HG02981 (cell line): ENCODE results near the gene SLC39A3.

Source experiments
- ATAC-seq: cut with Tn5 transposase; IDR thresholded peaks from one replicate; pipeline ENCODE4 v1.9.1; 2021; ENCODE audit warnings: mild to moderate bottlenecking, moderate library complexity; ENCODE audit not compliant: unreplicated experiment

Gene SLC39A3

DNA sequence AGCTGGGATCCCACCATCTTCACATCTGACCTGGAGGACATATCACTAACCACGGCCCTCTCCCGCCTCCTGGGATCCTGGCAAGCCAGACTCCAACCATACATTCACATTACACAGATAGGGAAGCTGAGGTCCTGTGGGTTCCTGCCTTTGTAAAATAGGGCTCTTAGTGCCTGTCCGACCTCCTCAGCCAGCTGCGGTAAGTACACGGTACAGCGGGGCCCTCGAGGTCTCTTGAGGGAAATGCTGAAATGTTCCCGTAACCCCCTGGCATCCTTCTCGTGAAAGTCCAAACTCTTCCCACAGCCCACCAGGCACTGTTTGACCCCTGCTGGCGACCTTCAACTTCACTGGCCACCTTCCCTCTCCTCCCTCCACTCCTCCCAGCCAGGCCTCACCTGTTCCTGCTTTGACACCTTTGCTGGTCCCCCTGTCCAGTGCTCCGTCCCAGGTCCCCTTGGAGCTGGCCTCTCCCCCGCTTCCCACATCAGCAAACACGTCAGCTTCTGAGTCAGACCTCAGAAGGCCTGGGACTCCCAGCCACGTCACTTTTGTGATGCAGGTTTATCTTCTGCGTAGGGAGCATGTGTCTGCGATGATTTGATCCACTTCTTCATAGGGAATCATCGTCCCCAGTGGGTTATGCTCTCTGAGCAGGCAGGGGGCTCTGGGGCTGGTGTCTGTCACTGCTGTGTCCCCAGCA is 28.5 kb downstream of the SLC39A3 start:
- ATAC-seq: no peak

- no peak for ATAC-seq
These were observed 33.6 kb downstream of the SLC39A3 start for GRCh38 chr19:2706251-2706650.

GRCh38 chr19:2703691-2704216 is 36.1 kb downstream of the SLC39A3 start:
- no peak for ATAC-seq

DNA sequence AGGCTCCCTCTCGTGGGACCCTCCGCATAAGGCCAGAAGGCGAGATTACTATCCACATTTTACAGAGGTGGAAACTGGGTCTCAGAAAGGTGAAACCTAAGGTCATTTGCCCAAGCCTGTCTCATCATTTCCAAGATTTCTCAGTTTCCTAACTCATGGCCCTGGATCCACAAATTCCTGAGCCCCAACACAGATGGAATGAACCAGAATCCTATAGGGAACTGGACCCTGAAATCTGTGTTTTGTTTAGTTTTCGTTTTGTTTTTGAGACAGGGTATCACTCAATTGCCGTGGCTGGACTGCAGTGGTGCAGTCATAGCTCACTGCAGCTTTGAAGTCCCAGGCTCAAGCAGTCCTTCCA is 36.8 kb downstream of the SLC39A3 start:
- no peak for ATAC-seq

DNA sequence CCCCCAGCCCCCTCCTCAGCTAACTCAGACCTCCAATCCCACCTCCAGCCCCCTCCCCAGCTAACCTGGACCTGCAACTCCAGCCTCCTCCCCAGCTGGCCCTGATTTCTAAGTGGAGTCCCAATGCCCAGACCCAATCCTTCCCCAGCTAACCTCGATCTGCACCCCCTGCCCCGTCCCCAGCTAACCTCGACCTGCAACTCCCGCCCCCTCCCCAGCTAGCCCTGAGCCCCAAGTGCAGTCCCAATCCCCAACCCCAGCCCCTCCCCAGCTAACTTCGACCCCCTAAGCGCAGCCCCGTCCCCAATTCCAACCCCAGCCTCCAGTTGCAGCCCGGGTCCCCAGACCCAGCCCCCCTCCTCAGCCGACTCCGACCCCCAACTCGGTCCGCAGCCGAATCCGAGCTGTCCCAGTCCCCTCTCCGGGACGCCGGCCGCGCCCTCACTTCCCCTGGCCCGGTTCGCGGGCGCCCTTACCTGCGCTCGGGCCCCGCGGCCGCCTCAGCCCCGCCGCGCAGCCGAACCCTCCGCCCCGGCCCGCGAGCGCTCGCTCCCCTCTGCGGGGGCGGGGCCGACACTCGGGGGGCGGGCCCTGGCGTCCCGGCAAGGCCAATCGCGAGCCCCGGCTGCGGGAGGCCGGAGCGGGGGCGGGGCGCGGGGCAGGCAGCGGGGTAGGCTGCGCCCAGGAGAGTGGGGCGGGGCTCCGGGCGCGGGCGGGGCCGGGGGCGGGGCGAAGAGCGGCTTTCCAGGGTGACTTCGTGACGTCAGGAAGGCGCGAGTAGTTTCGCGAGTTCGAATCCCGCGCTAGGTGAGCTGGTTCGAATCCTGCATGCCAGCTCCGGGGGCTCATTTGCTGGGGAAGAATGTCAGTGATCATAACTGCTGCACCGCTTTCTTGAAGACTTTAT is 37.4 kb downstream of the SLC39A3 start, which contains the start of gene GNG7:
Gene GNG7 (minus strand): TSS at position 525 of the 907 bp plus-strand sequence. CDS start 182,006 bp downstream, outside the sequence.
- peak; percentile 84 for ATAC-seq

DNA sequence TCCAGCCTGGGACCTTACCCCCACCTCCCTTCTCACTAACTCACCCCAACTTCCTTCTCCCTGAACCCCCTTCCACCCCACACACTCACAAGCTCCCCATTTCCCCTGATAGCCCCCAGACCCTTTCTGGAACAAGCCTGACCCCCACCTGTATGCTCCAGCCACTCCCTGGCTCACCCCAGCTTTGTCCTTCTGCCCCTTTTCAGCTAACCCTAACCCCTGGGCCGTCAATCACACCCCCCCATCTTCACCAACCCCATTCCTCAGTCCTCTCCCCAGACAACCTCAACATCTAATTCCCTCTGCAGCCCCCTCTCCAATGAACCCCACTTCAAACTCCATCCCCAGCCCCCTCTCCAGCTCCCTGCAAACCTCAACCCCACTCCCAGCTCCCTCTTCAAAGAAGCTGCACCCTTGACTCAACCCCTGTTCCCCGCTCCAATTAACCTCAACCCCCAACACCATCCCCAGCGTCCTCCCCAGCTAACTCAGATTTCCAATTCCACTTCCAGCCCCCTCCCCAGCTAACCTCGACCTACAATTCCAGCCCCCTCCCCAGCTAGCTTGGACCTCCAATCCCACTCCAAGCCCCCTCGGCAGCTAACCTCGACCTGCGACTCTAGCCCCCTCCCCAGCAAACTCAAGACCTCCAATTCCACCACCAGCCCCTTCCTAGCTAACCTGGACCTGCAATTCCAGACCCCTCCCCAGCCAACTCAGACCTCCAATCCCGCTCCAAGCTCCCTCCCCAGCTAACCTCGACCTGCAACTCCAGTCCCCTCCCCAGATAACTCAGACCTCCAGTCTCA is 38.3 kb downstream of the SLC39A3 start:
- no peak for ATAC-seq

DNA sequence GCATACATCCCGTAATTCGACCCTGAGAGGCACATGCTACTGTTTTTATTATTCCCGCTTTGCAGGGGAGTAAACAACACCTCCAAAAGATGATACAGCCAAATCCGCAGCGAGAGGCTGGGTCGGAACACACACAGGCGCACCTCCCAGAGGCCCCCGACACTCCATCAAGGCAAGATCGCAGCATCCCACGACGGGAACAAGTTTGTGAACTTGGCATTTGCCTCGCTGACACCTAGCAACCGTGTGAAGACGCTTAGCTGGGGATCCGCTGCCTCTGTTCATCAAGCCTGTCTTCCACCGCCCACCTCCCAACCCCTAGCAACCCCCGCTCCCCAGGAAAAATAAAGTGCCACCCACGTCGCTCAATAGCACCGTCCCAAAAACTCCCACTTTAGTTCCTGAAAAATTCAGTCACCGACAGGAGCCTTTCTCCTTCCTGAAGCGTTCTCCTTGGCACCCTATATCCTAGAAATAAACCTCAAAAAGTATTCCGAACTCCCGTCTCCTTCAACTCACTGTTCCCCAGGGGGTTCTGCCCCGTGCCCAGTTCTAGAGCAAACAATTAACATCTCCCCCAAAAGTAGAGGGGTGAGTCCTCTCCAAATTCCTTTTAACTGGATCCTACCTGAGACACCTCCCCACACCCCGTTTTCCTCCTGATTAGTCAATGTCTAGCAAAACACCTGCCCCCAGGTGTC is 39.0 kb downstream of the SLC39A3 start:
- ATAC-seq: no peak

- no peak for ATAC-seq
These were observed 40.2 kb downstream of the SLC39A3 start for GRCh38 chr19:2699413-2700140.

DNA sequence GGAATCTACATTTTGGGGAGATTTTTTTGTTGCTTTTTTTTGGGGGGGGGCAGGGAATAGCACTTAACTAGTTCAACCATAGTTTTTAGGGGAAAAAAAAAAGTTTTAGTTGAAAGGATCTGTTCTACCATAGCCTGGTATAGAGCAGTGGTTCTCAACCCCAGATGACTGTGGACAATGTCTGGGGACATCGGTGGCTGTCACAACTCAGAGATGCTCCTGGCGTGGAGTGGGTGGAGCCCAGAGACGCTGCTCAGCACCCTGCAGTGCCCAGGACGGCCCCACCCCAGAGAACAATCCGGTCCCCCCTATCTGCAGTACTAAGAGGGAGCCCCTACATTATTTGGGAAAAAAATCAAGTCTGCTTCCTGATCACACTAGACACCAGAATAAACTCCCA is 45.6 kb downstream of the SLC39A3 start:
- no peak for ATAC-seq

- ATAC-seq: no peak
These were observed 46.2 kb downstream of the SLC39A3 start for GRCh38 chr19:2693492-2694160.

- no peak for ATAC-seq
These were observed 47.9 kb downstream of the SLC39A3 start for GRCh38 chr19:2691951-2692350.

DNA sequence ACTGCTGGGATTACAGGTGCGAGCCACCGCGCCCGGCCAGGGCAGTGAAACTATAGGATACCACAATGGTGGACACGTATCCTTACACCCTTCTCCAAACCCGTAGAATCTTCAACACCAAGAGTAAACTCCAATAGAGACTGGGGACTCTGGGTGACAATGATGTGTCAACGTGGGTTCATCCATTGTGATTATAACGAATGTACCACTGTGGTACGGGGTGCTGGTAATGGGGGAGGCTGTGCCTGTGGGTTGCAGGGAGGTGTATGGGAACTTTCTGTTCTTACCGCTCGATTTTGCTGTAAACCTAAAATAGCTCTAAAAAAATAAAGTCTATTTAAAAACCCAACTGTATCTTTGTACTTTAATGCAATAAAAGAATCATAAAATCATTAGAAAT is 49.0 kb downstream of the SLC39A3 start:
- no peak for ATAC-seq

DNA sequence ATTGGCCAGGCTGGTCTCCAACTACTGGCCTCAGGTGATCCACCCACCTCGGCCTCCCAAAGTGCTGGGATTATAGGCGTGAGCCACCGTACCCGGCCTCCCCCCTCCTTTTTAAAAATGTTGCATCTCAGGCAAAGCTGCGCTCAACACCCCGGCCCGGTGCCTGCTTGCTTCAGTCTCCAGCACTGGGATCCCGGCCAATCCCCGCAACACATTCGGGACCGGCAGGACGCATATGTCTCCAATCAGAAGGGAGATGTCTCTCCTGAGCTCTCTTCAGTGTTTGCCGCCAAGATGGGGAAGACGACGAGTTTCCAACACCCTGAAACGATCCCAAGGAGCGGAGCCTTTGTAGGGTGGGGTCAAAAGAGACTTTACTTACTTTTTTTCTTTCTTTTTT is 53.5 kb downstream of the SLC39A3 start:
- no peak for ATAC-seq

DNA sequence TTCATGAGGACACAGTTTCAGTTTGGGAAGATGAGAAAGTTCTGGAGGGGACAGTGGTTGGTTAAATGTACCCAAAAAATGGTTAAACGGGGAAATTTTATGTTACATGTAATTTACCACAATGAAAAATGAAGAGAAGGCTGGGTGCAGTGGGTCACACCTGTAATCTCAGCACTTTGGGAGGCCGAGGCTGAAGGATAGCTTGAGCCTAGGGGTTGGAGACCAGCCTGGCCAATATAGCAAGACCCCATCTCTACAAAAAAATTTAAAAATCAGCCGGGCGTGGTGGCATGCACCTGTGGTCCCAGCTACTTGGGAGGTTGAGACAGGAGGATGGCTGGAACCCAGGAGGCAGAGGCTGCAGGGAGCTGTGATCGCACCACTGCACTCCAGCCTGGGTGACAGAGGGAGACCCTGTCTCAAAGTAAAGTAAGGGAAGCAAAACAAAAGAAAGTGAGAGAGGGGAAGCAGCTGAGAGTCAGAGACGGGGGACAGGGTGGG is 54.6 kb downstream of the SLC39A3 start:
- ATAC-seq: no peak

- ATAC-seq: no peak
These were observed 56.3 kb downstream of the SLC39A3 start for GRCh38 chr19:2683430-2684003.
